ENCODE measurements around the gene CFAP77. TPM values are rescaled to one million over a fixed set of nuclear protein-coding genes. Genes with fewer than 3 reads are reported as not detected.
"Not testable (repeated sequence)": the region's sequence is repeated elsewhere in the genome, so short reads cannot be mapped to it uniquely, and the experiment has no call there.

The CFAP77 gene
- total RNA-seq, 1 donor from 2014 or later, result not detected

GRCh38 chr9:132557159-132557558 is 147.1 kb downstream of the CFAP77 start:
- Mint-ChIP-seq H3K9me3 (peaks cover 11% of the 10 kb centered on the region), H3K4me3 (no peak overlapping the region), H3K27me3 (peaks cover 26% of the 10 kb centered on the region), H3K27ac (no peak overlapping the region), H3K4me1 (no peaks in the 10 kb centered on the region), H3K36me3 (ENCODE audit: low read depth) (peaks cover 2% of the 10 kb centered on the region)
- DNase-seq, result no peak
- POLR2A ChIA-PET, result no interaction called here
- CTCF ChIA-PET, result no interaction called here
- no peak for TF ChIP-seq CTCF (IDR thresholded peaks at IDR 0.05)
- no peak for ATAC-seq (ENCODE audit: low read depth)
- intact Hi-C loops (cut with micrococcal nuclease), result no loop called here

GRCh38 chr9:132559711-132560110 is 149.7 kb downstream of the CFAP77 start:
- Mint-ChIP-seq H3K27ac (no peak overlapping the region), H3K36me3 (ENCODE audit: low read depth) (peaks cover 2% of the 10 kb centered on the region), H3K4me1 (no peaks in the 10 kb centered on the region), H3K27me3 (peaks cover 28% of the 10 kb centered on the region), H3K4me3 (no peak overlapping the region), H3K9me3 (peaks cover 3% of the 10 kb centered on the region)
- no peak for TF ChIP-seq CTCF (IDR thresholded peaks at IDR 0.05)
- CTCF ChIA-PET, result interaction anchor here (0.7 kb wide), 1 partner anchor 15 kb away, joined by 3 read pairs; no protein-coding TSS in a partner anchor
- DNase-seq (no peak), ATAC-seq (ENCODE audit: low read depth) (no peak)
- POLR2A ChIA-PET, result no interaction called here
- intact Hi-C loops (cut with micrococcal nuclease), result no loop called here

GRCh38 chr9:132560616-132561202 is 150.7 kb downstream of the CFAP77 start:
- no peak for TF ChIP-seq CTCF (IDR thresholded peaks at IDR 0.05)
- no peaks in the 10 kb centered on the region for H3K4me1 Mint-ChIP-seq
- DNase-seq (no peak), ATAC-seq (ENCODE audit: low read depth) (no peak)
- no peak overlapping the region for H3K4me3 Mint-ChIP-seq
- H3K36me3 Mint-ChIP-seq (ENCODE audit: low read depth), result peaks cover 2% of the 10 kb centered on the region
- peaks cover 29% of the 10 kb centered on the region for H3K27me3 Mint-ChIP-seq
- ChIA-PET CTCF (no interaction called here), POLR2A (no interaction called here)
- H3K27ac Mint-ChIP-seq, result no peak overlapping the region
- H3K9me3 Mint-ChIP-seq, result peaks cover 3% of the 10 kb centered on the region
- intact Hi-C loops (cut with micrococcal nuclease), result no loop called here

- H3K27ac Mint-ChIP-seq, result no peak overlapping the region
- ChIA-PET CTCF (no interaction called here), POLR2A (no interaction called here)
- H3K9me3 Mint-ChIP-seq, result peaks cover 3% of the 10 kb centered on the region
- peaks cover 2% of the 10 kb centered on the region for H3K36me3 Mint-ChIP-seq (ENCODE audit: low read depth)
- no peak for TF ChIP-seq CTCF (IDR thresholded peaks at IDR 0.05)
- intact Hi-C loops (cut with micrococcal nuclease), result no loop called here
- no peaks in the 10 kb centered on the region for H3K4me1 Mint-ChIP-seq
- no peak overlapping the region for H3K4me3 Mint-ChIP-seq
- ATAC-seq (ENCODE audit: low read depth), result no peak
- H3K27me3 Mint-ChIP-seq, result peaks cover 25% of the 10 kb centered on the region
- no peak for DNase-seq
Observed at GRCh38 chr9:132562306-132562573, 152.2 kb downstream of the CFAP77 start.

GRCh38 chr9:132564526-132564925 is 154.5 kb downstream of the CFAP77 start:
- CTCF ChIA-PET, result no interaction called here
- H3K9me3 Mint-ChIP-seq, result peaks cover under 1% of the 10 kb centered on the region
- peaks cover under 1% of the 10 kb centered on the region for H3K36me3 Mint-ChIP-seq (ENCODE audit: low read depth)
- ATAC-seq (ENCODE audit: low read depth) (no peak), DNase-seq (no peak)
- H3K27ac Mint-ChIP-seq, result no peak overlapping the region
- peaks cover 17% of the 10 kb centered on the region for H3K27me3 Mint-ChIP-seq
- no peak for TF ChIP-seq CTCF (IDR thresholded peaks at IDR 0.05)
- intact Hi-C loops (cut with micrococcal nuclease), result no loop called here
- no peaks in the 10 kb centered on the region for H3K4me1 Mint-ChIP-seq
- POLR2A ChIA-PET, result no interaction called here
- H3K4me3 Mint-ChIP-seq, result no peak overlapping the region

- not testable (repeated sequence) for H3K9me3 Mint-ChIP-seq
Observed at GRCh38 chr9:132568787-132569186, 158.8 kb downstream of the CFAP77 start.

More at GRCh38 chr9:132568787-132569186, 158.8 kb downstream of the CFAP77 start:
- H3K4me1 Mint-ChIP-seq; CTCF ChIA-PET; ATAC-seq (ENCODE audit: low read depth); H3K36me3 Mint-ChIP-seq (ENCODE audit: low read depth); POLR2A ChIA-PET; intact Hi-C loops (cut with micrococcal nuclease); H3K4me3 Mint-ChIP-seq; DNase-seq; H3K27ac Mint-ChIP-seq; H3K27me3 Mint-ChIP-seq: not testable (repeated sequence)
